Effector memory CD8-positive, alpha-beta T cell (primary cell): ENCODE data around the gene BAIAP2.

Experiments
- ATAC-seq: fragments of 150-1000 bp; cut with Tn5 transposase; replicated peaks from 2 replicates; pipeline ENCODE4 v1.10.0; 2021; ENCODE audit warnings: mild to moderate bottlenecking, moderate library complexity
- DNase-seq, 3 experiments: peaks; one replicate each; pipeline ENCODE4 v3.0.0; 2021
- H3K27ac Mint-ChIP-seq, 2 donors: one replicate each; pipeline ENCODE4 v1.8.0; 2022; ENCODE audit warnings: mild to moderate bottlenecking in 2 of 2, mixed read lengths in 2 of 2, moderate library complexity in 2 of 2
- H3K27me3 Mint-ChIP-seq, 2 donors: one replicate each; pipeline ENCODE4 v1.8.0; 2022; ENCODE audit warnings: mixed read lengths in 2 of 2
- H3K36me3 Mint-ChIP-seq: one replicate; pipeline ENCODE4 v1.8.0; 2022; ENCODE audit warnings: mild to moderate bottlenecking, moderate library complexity, mixed read lengths; ENCODE audit not compliant: insufficient read depth
- H3K4me1 Mint-ChIP-seq, 2 donors: one replicate each; pipeline ENCODE4 v1.8.0; 2022; ENCODE audit warnings: low read depth in 2 of 2, mixed read lengths in 2 of 2
- H3K4me3 Mint-ChIP-seq, 2 donors: one replicate each; pipeline ENCODE4 v1.8.0; 2022; ENCODE audit warnings: mild to moderate bottlenecking in 2 of 2, mixed read lengths in 2 of 2, moderate library complexity in 2 of 2
- H3K9me3 Mint-ChIP-seq, 2 donors: one replicate each; pipeline ENCODE4 v1.8.0; 2022; ENCODE audit warnings: mixed read lengths in 2 of 2
- total RNA-seq, 9 experiments: gene quantifications; one replicate each; lab custom pipeline; 2026; lab: John Stamatoyannopoulos, UW

BAIAP2 gene, protein sequence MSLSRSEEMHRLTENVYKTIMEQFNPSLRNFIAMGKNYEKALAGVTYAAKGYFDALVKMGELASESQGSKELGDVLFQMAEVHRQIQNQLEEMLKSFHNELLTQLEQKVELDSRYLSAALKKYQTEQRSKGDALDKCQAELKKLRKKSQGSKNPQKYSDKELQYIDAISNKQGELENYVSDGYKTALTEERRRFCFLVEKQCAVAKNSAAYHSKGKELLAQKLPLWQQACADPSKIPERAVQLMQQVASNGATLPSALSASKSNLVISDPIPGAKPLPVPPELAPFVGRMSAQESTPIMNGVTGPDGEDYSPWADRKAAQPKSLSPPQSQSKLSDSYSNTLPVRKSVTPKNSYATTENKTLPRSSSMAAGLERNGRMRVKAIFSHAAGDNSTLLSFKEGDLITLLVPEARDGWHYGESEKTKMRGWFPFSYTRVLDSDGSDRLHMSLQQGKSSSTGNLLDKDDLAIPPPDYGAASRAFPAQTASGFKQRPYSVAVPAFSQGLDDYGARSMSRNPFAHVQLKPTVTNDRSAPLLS
- 3.9 to 42.8 (median 7.4) reads per million in 9 experiments for total RNA-seq

DNA sequence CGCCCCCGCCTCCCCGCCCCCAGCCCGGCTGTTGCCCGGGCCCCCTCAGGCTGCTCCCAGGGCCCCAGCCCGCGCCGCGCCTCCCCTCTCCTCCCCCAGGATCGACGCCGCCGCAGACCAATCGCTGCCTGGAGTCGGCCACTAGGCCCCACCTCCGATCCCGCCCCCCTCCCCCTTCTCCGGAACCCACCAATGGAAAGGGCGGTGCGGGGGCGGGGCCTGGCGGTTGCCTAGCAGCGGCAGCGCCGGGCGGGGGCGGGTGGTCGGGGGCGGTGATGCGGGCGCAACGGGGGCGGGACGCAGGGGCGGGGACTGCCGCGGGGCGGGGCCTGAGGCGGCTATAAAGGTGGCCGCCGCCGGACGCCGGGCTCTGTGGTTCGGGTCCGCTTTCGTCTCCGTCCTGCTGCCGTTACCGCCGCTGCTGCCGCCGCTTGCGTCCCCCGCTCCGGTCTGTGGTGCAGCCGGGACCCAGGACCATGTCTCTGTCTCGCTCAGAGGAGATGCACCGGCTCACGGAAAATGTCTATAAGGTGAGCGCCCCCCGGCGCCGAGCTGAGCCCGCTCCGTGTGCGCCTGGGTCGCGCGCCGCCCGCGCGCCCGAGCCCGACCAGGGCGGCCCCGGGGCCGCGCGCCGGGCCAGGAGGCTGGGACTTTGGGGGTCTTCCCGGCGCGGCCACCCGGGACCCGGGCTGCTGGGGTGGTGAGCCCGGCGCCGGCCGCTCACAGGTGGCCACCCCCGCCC is at the start of gene BAIAP2:
BAIAP2 (plus strand) TSS at position 373 of the 742 bp plus-strand sequence; CDS start at position 477, 104 bp downstream.
- H3K4me1 Mint-ChIP-seq, result peaks cover 0 to 14% of the 10 kb centered on the region in 2 donors
- no peaks in the 10 kb centered on the region for H3K9me3 Mint-ChIP-seq
- H3K27ac Mint-ChIP-seq, result peak within 1 kb of the TSS in 1 of 2 donors; percentile 67
- H3K36me3 Mint-ChIP-seq, result peaks cover 16% of the 10 kb centered on the region
- H3K27me3 Mint-ChIP-seq, result peaks cover 0 to 25% of the 10 kb centered on the region in 2 donors
- H3K4me3 Mint-ChIP-seq, result peak within 1 kb of the TSS; percentile 82
- DNase-seq (peak; percentile 88 to 91 (median 90)), ATAC-seq (peak; percentile 84)

DNA sequence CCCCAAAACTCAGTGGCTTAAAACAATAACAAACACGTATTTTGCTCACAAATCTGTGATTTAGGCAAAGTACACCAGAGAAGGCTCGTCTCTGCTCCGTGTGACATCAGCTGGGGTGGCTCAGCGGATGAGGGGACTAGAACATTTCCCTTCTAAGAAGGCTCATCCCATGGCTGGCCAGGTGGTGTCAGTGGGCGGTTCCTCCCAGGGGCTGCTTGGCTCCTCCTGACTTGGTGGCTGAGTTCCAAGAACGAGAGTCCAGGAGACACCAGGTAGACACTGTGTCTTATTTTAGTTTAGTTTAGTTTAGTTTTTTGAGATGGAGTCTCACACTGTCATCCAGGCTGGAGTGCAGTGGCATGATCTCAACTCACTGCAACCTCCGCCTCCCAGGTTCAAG is 48.9 kb upstream of the BAIAP2 start:
- no peak for ATAC-seq
- DNase-seq, result no peak
- peaks cover 3 to 7% of the 10 kb centered on the region in 2 donors for H3K4me1 Mint-ChIP-seq
- peaks cover under 1 to 23% of the 10 kb centered on the region in 2 donors for H3K27me3 Mint-ChIP-seq
- no peak overlapping the region for H3K27ac Mint-ChIP-seq
- H3K4me3 Mint-ChIP-seq, result no peak overlapping the region
- H3K36me3 Mint-ChIP-seq, result peaks cover 9% of the 10 kb centered on the region
- no peaks in the 10 kb centered on the region for H3K9me3 Mint-ChIP-seq

DNA sequence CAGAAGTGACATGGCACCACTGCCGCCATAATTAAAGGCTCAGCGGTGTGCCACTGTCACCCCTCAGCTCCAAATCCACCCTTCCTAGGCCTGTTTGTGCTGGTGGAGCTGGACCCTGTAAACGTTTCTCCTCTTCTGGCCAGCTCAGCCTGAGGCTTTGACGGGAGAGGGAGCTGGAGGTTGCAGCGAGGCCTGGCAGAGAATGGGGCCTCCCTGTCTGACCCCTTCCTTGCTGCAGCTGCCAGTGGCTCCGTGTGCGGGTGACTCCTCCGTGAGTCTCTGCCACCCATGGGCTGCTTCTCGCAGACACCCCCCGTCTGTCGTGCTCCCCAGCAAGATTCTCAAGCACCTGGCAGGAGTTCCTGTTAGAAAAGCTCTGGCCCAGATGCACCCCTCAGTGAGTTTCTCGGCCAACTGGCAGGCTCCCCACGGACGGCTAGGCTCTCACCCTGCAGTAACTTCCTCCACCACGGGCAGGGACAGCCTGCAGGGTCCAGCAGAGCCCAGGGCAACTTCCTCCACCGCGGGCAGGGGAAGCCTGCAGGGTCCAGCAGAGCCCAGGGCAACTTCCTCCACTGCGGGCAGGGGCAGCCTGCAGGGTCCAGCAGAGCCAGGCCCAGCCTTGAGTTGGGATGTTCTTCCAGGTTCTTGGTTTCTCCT is 48.0 kb upstream of the BAIAP2 start:
- DNase-seq, result no peak
- ATAC-seq, result no peak
- no peak overlapping the region for H3K27ac Mint-ChIP-seq
- no peak overlapping the region for H3K4me3 Mint-ChIP-seq
- H3K27me3 Mint-ChIP-seq, result peaks cover 0 to 17% of the 10 kb centered on the region in 2 donors
- H3K4me1 Mint-ChIP-seq, result peaks cover 3 to 7% of the 10 kb centered on the region in 2 donors
- H3K36me3 Mint-ChIP-seq, result peaks cover 15% of the 10 kb centered on the region
- no peaks in the 10 kb centered on the region for H3K9me3 Mint-ChIP-seq

DNA sequence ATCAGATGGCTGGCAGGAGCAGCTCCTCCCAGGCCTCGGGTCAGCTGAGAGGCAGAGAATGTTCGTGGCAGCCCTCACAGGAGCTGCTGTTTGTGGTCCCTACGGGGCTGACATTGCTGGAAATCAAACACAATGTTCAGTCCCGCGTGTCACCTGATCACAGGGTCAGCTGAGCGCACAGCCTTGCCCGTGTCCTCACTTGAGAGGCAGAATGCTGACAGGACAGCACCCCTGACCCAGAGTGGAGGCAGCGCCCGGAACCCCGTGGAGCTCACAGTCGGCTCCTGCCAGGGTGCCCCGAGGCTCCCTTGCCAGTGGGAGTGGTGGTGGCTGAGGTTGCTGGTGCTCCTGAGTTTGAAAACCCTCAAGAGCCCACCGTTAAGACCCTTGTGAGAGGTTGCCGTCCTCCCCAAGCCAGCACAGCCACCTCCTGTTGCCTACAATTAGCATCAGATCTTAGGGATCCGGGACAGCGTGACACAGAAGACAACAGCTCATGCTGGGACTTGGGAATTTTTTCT is 47.0 kb upstream of the BAIAP2 start:
- no peak overlapping the region for H3K4me3 Mint-ChIP-seq
- H3K4me1 Mint-ChIP-seq, result peaks cover 3 to 10% of the 10 kb centered on the region in 2 donors
- DNase-seq (no peak), ATAC-seq (no peak)
- H3K27me3 Mint-ChIP-seq, result peaks cover 0 to 7% of the 10 kb centered on the region in 2 donors
- H3K9me3 Mint-ChIP-seq, result no peaks in the 10 kb centered on the region
- peaks cover 21% of the 10 kb centered on the region for H3K36me3 Mint-ChIP-seq
- no peak overlapping the region for H3K27ac Mint-ChIP-seq

DNA sequence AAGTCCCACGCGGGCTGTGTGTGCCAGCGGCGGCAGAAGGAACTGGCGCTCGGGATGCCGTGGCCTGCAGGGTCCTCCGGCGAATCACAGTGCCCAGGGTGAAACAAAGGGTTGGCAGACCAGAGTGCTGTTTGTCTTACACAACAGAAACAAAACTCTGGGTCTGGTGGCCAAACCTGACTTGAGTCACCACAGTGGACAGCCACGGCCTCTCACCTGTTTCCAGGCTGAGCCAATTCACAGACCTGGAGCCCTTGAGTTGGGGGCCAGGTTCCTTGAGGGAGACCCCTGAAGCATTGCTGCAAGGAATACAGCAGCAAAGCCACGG is 45.4 kb upstream of the BAIAP2 start:
- H3K36me3 Mint-ChIP-seq, result peaks cover 25% of the 10 kb centered on the region
- no peaks in the 10 kb centered on the region for H3K9me3 Mint-ChIP-seq
- no peak for ATAC-seq
- no peaks in the 10 kb centered on the region for H3K27me3 Mint-ChIP-seq
- peak overlapping the region; percentile 79 to 82 for H3K4me3 Mint-ChIP-seq
- H3K27ac Mint-ChIP-seq, result no peak overlapping the region
- H3K4me1 Mint-ChIP-seq, result peaks cover 3 to 15% of the 10 kb centered on the region in 2 donors
- DNase-seq, result no peak

DNA sequence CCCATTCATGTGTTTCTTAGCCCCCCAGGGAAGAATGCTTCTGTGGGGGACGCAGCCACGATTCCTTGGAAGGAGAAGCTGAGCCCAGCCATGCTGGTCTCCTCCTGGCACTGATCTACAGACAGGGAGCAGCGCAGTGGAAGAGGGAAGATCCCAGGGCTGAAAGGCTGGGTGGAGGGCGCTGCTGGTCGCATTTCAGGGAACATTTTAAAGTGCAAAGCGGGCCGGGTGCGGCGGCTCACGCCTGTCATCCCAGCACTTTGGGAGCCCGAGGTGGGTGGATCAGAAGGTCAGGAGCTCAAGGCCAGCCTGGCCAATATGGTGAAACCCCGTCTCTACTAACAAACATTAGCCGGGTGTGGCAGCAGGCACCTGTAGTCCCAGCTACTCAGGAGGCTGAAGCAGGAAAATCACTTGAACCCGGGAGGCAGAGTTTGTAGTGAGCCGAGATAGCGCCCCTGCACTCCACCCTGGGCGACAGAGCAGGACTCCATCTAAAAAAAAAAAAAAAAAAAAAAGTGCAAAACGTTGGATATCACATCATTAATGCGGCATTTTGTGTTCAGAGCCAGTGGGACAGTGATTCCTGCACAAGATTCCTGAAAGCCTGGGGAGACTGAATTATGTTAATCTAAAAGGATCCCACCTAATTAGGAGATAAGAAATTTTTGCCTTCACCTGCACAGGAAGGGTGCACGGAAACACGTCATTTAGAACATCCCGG is 43.9 kb upstream of the BAIAP2 start:
- H3K4me3 Mint-ChIP-seq, result peak overlapping the region; percentile 79 to 82
- ATAC-seq, result peak; percentile 24
- peaks cover 3 to 17% of the 10 kb centered on the region in 2 donors for H3K4me1 Mint-ChIP-seq
- no peaks in the 10 kb centered on the region for H3K27me3 Mint-ChIP-seq
- H3K27ac Mint-ChIP-seq, result peak overlapping the region; percentile 76 to 84
- peaks cover 22% of the 10 kb centered on the region for H3K36me3 Mint-ChIP-seq
- H3K9me3 Mint-ChIP-seq, result no peaks in the 10 kb centered on the region
- no peak for DNase-seq

DNA sequence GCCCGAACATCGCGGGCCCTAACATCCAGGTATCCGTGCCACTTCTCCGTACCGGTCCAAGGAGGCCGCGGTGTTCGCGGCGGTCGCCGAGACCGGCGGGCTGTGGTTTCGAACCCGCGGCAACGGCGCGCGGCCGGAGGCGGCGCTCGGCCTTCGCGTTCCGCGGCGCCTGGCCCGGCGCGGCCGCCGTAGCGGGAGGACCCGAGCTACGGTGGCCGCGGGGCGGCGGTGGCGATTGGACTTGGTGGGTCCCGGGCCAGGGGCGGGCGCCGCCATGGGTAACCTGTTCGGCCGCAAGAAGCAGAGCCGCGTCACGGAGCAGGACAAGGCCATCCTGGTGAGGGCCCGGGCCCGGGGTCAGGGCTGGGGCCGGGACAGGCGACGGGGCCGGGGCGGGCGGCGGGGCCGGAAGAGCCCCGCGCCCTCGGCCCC is 43.3 kb upstream of the BAIAP2 start, which contains the start of gene CHMP6:
CHMP6 (plus strand) TSS at position 197 of the 432 bp plus-strand sequence; CDS start at position 275, 78 bp downstream.
- DNase-seq (peak; percentile 61 to 67 (median 62)), ATAC-seq (peak; percentile 79)
- H3K4me3 Mint-ChIP-seq, result peak within 1 kb of the TSS; percentile 79 to 82
- H3K36me3 Mint-ChIP-seq, result peaks cover 26% of the 10 kb centered on the region
- H3K27ac Mint-ChIP-seq, result peak within 1 kb of the TSS; percentile 79 to 84
- peaks cover 3 to 17% of the 10 kb centered on the region in 2 donors for H3K4me1 Mint-ChIP-seq
- H3K9me3 Mint-ChIP-seq, result no peaks in the 10 kb centered on the region
- H3K27me3 Mint-ChIP-seq, result no peaks in the 10 kb centered on the region

DNA sequence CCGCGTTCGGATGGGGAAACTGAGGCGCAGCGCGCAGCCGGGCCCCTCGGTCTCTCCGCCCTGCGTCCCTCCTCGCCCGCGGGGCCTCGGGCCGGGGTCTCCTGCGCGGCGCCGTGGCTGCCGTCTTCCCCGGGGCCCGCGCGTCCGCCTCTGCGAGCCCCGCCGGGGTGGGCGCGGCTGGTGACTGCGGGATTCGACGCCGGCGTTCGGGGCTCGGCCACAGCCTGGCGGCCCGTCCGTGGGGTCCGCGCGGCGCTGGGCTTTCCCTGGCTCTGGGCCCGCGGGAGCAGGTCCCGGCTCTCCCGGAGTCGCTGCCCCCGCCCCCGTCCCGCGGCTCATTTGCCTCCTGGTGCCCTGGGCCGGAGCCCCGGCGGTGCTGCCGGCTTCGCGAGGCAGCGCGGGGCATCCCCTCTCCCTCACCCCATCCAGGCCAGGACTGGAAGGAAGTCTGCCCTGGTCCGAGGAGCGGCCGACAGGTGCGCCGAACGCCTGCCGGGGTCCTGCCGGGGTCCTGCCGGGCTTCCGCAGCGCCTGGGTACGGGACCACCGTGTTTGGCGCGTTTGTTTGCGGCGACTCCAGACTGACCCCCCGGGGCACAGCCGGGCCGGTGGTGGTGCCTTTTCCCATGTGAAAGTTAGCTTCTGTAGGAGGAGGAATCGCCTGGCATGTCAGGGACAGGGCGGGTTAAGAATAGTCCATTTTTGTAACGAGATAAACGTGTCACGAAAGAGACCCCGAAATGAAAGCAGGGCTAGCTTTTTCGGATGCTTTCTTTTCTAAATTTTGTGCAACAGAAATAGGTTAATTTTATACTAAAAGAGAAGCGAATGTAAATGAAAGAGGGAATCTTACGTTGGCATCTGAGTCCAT is 42.6 kb upstream of the BAIAP2 start:
- peak; percentile 22 for ATAC-seq
- H3K27me3 Mint-ChIP-seq, result no peaks in the 10 kb centered on the region
- H3K4me1 Mint-ChIP-seq, result peaks cover 3 to 17% of the 10 kb centered on the region in 2 donors
- no peaks in the 10 kb centered on the region for H3K9me3 Mint-ChIP-seq
- peak overlapping the region; percentile 79 to 82 for H3K4me3 Mint-ChIP-seq
- H3K36me3 Mint-ChIP-seq, result peaks cover 30% of the 10 kb centered on the region
- peak overlapping the region; percentile 70 to 79 for H3K27ac Mint-ChIP-seq
- DNase-seq, result no peak

DNA sequence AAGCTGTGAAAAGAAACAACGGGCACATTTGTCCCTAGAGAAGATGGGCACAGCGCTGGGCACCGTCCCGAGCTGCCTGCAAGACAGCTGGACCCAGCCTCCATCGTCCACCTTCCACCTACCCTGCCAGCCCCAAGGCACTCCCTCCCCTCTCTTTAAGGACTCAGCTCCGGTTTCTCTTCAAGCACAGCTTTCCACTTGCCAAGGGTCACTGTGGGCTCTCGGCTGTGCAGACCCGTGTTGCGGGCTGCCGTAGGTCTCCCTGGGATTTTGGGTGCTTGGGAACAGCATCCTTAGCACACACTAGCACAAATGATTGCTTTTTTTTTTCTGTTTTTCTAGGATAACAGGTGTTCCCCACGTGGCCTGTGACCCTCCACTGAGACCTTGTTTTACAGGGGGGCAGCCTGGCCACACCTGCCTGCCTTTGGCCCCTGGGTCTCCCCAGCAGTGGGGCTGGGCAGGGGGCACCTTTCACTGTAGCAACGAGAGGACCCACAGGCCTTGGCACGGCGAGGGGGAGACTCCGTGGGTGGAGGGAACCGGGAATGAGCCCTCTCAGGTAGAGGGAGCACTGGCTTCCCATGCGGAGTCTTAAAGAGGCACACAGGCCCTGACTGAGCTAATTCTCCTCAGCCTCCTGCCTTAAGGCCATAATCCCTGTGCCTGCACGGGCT is 41.9 kb upstream of the BAIAP2 start:
- H3K27me3 Mint-ChIP-seq, result no peaks in the 10 kb centered on the region
- peaks cover 3 to 17% of the 10 kb centered on the region in 2 donors for H3K4me1 Mint-ChIP-seq
- no peaks in the 10 kb centered on the region for H3K9me3 Mint-ChIP-seq
- peak overlapping the region; percentile 75 for H3K4me3 Mint-ChIP-seq
- peaks cover 37% of the 10 kb centered on the region for H3K36me3 Mint-ChIP-seq
- ATAC-seq (no peak), DNase-seq (no peak)
- H3K27ac Mint-ChIP-seq, result peak overlapping the region; percentile 70 to 79

DNA sequence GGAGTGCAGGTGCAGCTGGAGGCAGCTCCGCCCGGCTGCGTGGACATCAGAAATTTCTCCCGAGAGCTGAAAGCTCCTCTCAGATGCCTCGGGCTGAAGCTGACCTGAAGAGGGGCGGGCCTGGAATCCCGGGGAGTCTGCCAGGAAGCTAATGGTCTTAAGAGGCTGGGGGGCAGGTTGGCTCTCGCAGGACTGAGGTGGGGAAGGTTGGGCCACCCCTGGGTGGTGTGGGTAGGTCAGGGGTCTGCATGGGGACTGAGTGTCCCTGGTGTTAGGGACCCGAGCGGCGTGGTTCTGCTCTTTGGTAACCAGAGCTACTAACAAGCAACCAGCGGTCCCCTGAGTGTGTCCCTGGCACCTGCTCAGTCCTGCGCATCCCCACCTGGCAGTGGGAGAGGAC is 39.8 kb upstream of the BAIAP2 start:
- Mint-ChIP-seq H3K27me3 (no peaks in the 10 kb centered on the region), H3K4me1 (peaks cover 3 to 15% of the 10 kb centered on the region in 2 donors), H3K4me3 (no peak overlapping the region), H3K9me3 (no peaks in the 10 kb centered on the region), H3K36me3 (peaks cover 45% of the 10 kb centered on the region), H3K27ac (no peak overlapping the region)
- no peak for DNase-seq
- no peak for ATAC-seq
